Measurements from ENCODE around the gene SDK2. TPM values are rescaled to one million over a fixed set of nuclear protein-coding genes. Genes with fewer than 3 reads are reported as not detected.

SDK2 gene
- total and polyA plus RNA-seq, 2 of the 8 experiments (the other 6 are each of a cell fraction or from before 2014, with no cell fraction given): 3.9 to 4.1 TPM

- DNase-seq (ENCODE audit: low read depth in 1 of 2, low spot score in 2 of 2) (no peak), FAIRE-seq (no peak)
- TF ChIP-seq HDAC2 (IDR thresholded peaks at IDR 0.05; ENCODE audit: borderline replicate concordance in 1 of 2, low read depth in 2 of 2, low read length in 2 of 2) (no peak), BRCA1 (IDR thresholded peaks at IDR 0.05; ENCODE audit: low read depth, low read length) (no peak), CREB1 (IDR thresholded peaks at IDR 0.05) (no peak), HDAC6 (IDR thresholded peaks at IDR 0.05; ENCODE audit: low read depth, low read length) (no peak), MAFK (IDR thresholded peaks at IDR 0.05; ENCODE audit: low read depth, low read length) (no peak), EZH2 (IDR thresholded peaks at IDR 0.05; ENCODE audit: low read depth, low read length, severe bottlenecking) (no peak), SP1 (IDR thresholded peaks at IDR 0.05; ENCODE audit: low read depth, low read length) (no peak)
Measured at GRCh38 chr17:73489333-73489732, 154.9 kb downstream of the SDK2 start.

More at GRCh38 chr17:73489333-73489732, 154.9 kb downstream of the SDK2 start:
- Histone ChIP-seq H4K91ac (replicated peaks; ENCODE audit: insufficient read length, low read length) (no peak overlapping the region), H3K79me1 (ENCODE audit: low read depth, low read length) (no peaks in the 10 kb centered on the region), H2AFZ (ENCODE audit: low read length) (no peak overlapping the region), H2AK5ac (ENCODE audit: low read depth, low read length) (no peak overlapping the region), H3K23ac (ENCODE audit: insufficient read length) (no peak overlapping the region), H2BK5ac (ENCODE audit: low read depth, low read length) (no peak overlapping the region), H3K4ac (replicated peaks; ENCODE audit: insufficient read length, low read depth, low read length) (no peak overlapping the region), H3K56ac (replicated peaks; ENCODE audit: insufficient read length, low read depth, low read length) (no peak overlapping the region), H3K14ac (ENCODE audit: insufficient read length) (no peak overlapping the region), H3K4me1 (replicated peaks in 1 of 4; ENCODE audit: control insufficient read depth in 3 of 4, insufficient read depth in 4 of 4, low read length in 3 of 4) (peaks cover 2 to 18% (median 9%) of the 10 kb centered on the region in 4 experiments), H3K4me3 (ENCODE audit: extremely low read depth in 1 of 4, insufficient read depth in 2 of 4, low read depth in 3 of 4, low read length in 4 of 4) (no peak overlapping the region), H3K9me3 (ENCODE audit: insufficient read depth in 2 of 2, low read depth in 1 of 2, low read length in 1 of 2) (peaks cover 7 to 14% of the 10 kb centered on the region in 2 experiments; a peak in 2 of 4 replicates), H4K5ac (ENCODE audit: insufficient read length, low read depth, low read length) (no peak overlapping the region), H3K9ac (replicated peaks in 1 of 4; ENCODE audit: extremely low read depth in 1 of 4, low read depth in 3 of 4, low read length in 3 of 4) (no peak overlapping the region), H2BK120ac (replicated peaks; ENCODE audit: low read depth, low read length) (no peak overlapping the region), H2BK12ac (ENCODE audit: low read depth, low read length) (no peak overlapping the region), H4K8ac (ENCODE audit: extremely low read depth, insufficient read depth, low read length) (no peak overlapping the region; the same call in 1 of the 2 replicates), H3K4me2 (ENCODE audit: insufficient read depth in 1 of 2, low read depth in 2 of 2, low read length in 2 of 2) (no peak overlapping the region), H3K27ac (ENCODE audit: low read depth, low read length) (no peak overlapping the region), H3K36me3 (ENCODE audit: control insufficient read depth in 2 of 4, insufficient read depth in 4 of 4, low read length in 3 of 4) (no peaks in the 10 kb centered on the region), H3K79me2 (ENCODE audit: control insufficient read depth in 1 of 2, insufficient read depth in 2 of 2, low read length in 2 of 2) (no peaks in the 10 kb centered on the region), H3K23me2 (ENCODE audit: low read depth, low read length) (no peaks in the 10 kb centered on the region), H2BK15ac (ENCODE audit: low read length) (no peak overlapping the region), H2BK20ac (ENCODE audit: low read length) (no peak overlapping the region), H3K18ac (ENCODE audit: extremely low read depth, low read length) (no peak overlapping the region), H4K20me1 (replicated peaks in 1 of 2; ENCODE audit: control insufficient read depth in 1 of 2, insufficient read depth in 2 of 2, low read length in 2 of 2) (peaks cover 1 to 2% of the 10 kb centered on the region in 2 experiments), H3K27me3 (replicated peaks in 1 of 4; ENCODE audit: control insufficient read depth in 3 of 4, extremely low read depth in 1 of 4, insufficient read depth in 3 of 4, low read length in 3 of 4) (no peaks in the 10 kb centered on the region; a peak in 1 of 7 replicates)
- WGBS, 2 experiments (ENCODE audit: extremely low coverage in 1 of 2, insufficient coverage in 1 of 2, insufficient read length in 1 of 2, insufficient replicate concordance in 2 of 2, low coverage in 1 of 2, low lambda C conversion rate in 2 of 2, missing lambda C conversion rate in 1 of 2): 82% methylated on average over 7 of the region's 7 CpGs; no CpG with 5 or more reads in 1 of the 2 experiments
- ChIA-PET POLR2A (ENCODE audit: partially characterized antibody) (interaction anchor here (0.9 kb wide), 1 partner anchor 14 kb away, joined by 3 read pairs; no protein-coding TSS in a partner anchor), CTCF (ENCODE audit: partially characterized antibody) (interaction anchor here (0.6 to 3.4 kb wide), 5 partner anchors 10 to 77 kb away, joined by 3 to 21 read pairs (median 3); no protein-coding TSS in a partner anchor)
